Measurements from ENCODE around the gene GRAMD1A. TPM values are rescaled to one million over a fixed set of nuclear protein-coding genes. Genes with fewer than 3 reads are reported as not detected.
A peak's percentile ranks its signal among the peaks of the same experiment; 100 is the strongest.
"Not testable (repeated sequence)": the region's sequence is repeated elsewhere in the genome, so short reads cannot be mapped to it uniquely, and the experiment has no call there.

The GRAMD1A gene
- total RNA-seq, 2 experiments from 2014 or later: 106 to 114 TPM

GRCh38 chr19:34965505-34965904 lies 34.6 kb upstream of the GRAMD1A start:
- H3K27me3 Mint-ChIP-seq, POLR2A ChIA-PET, DNase-seq, H3K27ac Mint-ChIP-seq: not testable (repeated sequence)
- Mint-ChIP-seq H3K4me1 (peaks cover 35% of the 10 kb centered on the region), H3K9me3 (peaks cover 56% of the 10 kb centered on the region), H3K4me3 (peak overlapping the region; percentile 37), H3K36me3 (ENCODE audit: low read depth) (peaks cover 38% of the 10 kb centered on the region)
- CTCF ChIA-PET: interaction anchor here (1.2 kb wide), 1 partner anchor 17 kb away, joined by 3 read pairs; no protein-coding TSS in a partner anchor

DNA sequence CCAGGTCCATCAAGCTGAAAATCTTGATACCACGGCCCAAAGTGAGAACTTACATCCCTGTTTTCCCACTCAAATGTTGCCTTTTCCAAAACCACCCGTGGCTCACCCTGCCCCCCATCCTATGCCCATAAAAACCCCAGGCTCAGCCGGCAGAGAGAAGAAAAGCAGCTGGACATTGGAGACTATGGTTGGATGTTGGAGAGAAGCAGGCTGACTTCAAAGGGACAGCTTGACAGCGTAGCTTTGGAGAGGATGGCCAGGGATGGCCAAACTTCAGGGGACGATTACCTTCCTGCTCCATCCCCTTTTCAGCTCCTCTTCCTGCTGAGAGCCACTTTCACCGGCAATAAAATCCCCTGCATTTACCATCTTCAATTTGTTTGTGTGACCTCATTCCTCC lies 32.6 kb upstream of the GRAMD1A start:
- Mint-ChIP-seq H3K9me3 (peaks cover 38% of the 10 kb centered on the region), H3K4me3 (no peak overlapping the region), H3K36me3 (ENCODE audit: low read depth) (peaks cover 17% of the 10 kb centered on the region), H3K4me1 (peaks cover 19% of the 10 kb centered on the region), H3K27ac (peak overlapping the region; percentile 57), H3K27me3 (no peaks in the 10 kb centered on the region)
- ChIA-PET POLR2A (no interaction called here), CTCF (interaction anchor here (0.8 to 1.3 kb wide), 3 partner anchors 9 to 46 kb away, joined by 3 read pairs; no protein-coding TSS in a partner anchor)
- no peak for DNase-seq

- H3K27me3 Mint-ChIP-seq: no peaks in the 10 kb centered on the region
- no peak overlapping the region for H3K4me3 Mint-ChIP-seq
- no peak overlapping the region for H3K27ac Mint-ChIP-seq
- ChIA-PET POLR2A (no interaction called here), CTCF (no interaction called here)
- peaks cover 9% of the 10 kb centered on the region for H3K36me3 Mint-ChIP-seq (ENCODE audit: low read depth)
- DNase-seq: no peak
- peaks cover 31% of the 10 kb centered on the region for H3K9me3 Mint-ChIP-seq
- peaks cover 22% of the 10 kb centered on the region for H3K4me1 Mint-ChIP-seq
These were observed 30.4 kb upstream of the GRAMD1A start for GRCh38 chr19:34969721-34970120.

DNA sequence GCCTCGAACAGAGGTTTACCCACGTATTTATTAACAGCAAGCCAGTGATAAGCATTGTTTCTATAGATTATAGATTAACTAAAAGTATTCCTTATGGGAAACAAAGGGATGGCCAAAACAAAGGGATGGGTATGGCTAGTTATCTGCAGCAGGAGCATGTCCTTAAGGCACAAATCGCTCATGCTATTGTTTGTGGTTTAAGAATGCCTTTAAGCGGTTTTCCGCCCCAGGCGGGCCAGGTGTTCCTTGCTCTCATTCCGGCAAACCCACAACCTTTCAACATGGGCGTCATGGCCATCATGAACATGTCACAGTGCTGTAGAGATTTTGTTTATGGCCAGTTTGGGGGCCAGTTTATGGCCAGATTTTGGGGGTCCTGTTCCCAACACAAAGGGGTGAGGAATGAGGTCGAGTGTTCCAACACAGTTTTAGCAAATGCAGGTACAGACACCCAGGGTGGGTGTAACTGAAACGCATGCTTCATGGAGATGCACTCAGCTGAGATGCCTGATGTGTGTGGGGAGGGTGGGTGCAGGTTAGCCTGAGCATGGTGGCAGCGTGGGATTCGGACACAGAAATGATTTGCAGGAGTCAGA lies 29.8 kb upstream of the GRAMD1A start:
- Mint-ChIP-seq H3K9me3 (peaks cover 31% of the 10 kb centered on the region), H3K4me1 (peaks cover 25% of the 10 kb centered on the region)
- H3K27ac Mint-ChIP-seq; H3K36me3 Mint-ChIP-seq (ENCODE audit: low read depth); CTCF ChIA-PET; DNase-seq; H3K27me3 Mint-ChIP-seq; H3K4me3 Mint-ChIP-seq; POLR2A ChIA-PET: not testable (repeated sequence)

DNA sequence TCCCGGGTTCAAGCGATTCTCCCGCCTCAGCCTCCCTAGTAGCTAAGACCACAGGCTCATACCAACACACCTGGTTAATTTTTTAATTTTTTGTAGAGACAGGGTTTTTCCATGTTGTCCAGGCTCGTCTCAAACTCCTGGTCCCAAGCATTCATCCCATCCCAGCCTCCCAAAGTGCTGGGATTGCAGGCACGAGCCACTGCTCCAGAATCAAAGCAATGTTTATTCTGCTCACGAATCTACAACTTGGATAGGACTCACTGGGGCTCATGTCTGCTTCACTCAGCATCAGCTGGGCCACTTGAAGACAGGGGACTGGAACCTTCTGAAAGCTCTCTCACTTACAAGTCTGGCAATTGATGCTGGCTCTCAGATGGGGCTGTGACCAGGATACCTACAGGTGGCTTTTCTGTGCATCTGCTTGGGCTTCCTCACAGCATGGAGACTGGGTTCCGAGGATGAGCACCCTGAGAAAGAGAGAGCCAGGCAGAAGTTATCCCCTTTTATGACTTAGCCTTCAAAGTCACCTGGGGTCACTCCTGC lies 27.9 kb upstream of the GRAMD1A start:
- POLR2A ChIA-PET: no interaction called here
- Mint-ChIP-seq H3K27ac (no peak overlapping the region), H3K27me3 (no peaks in the 10 kb centered on the region), H3K4me1 (peaks cover 23% of the 10 kb centered on the region), H3K9me3 (peaks cover 28% of the 10 kb centered on the region), H3K36me3 (ENCODE audit: low read depth) (peaks cover 8% of the 10 kb centered on the region), H3K4me3 (no peak overlapping the region)
- DNase-seq: no peak
- CTCF ChIA-PET: interaction anchor here (0.6 to 2.7 kb wide), 7 partner anchors 12 to 562 kb away, joined by 3 to 14 read pairs (median 4); partner anchors contain the start of gene GRAMD1A

- Mint-ChIP-seq H3K36me3 (ENCODE audit: low read depth) (peaks cover 8% of the 10 kb centered on the region), H3K27me3 (no peaks in the 10 kb centered on the region), H3K27ac (no peak overlapping the region), H3K4me3 (no peak overlapping the region), H3K4me1 (peaks cover 23% of the 10 kb centered on the region), H3K9me3 (peaks cover 16% of the 10 kb centered on the region)
- DNase-seq: no peak
- ChIA-PET POLR2A (no interaction called here), CTCF (interaction anchor here (1.3 to 2.7 kb wide), 3 partner anchors 14 to 26 kb away, joined by 3 to 14 read pairs (median 4); partner anchors contain the start of gene GRAMD1A)
These were observed 25.5 kb upstream of the GRAMD1A start for GRCh38 chr19:34974646-34975045.

DNA sequence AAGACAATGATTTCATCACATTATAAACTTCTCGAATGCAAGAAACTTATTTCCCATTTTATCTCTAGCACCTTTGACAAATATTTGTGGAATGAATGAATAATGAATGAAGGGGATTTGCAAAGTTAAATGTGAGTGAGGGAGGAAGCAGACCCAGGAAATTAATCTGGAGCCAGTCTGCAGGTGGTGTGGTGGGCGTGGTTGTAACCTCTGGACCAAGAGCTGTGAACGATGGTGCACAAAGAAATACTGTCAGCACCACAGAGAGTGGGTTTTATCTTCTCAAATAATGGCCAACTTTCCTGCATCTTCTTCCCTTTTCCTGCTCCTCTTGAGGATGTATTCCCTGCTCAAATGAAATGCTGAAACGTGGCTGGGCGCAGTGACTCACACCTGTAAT lies 25.1 kb upstream of the GRAMD1A start:
- peaks cover 16% of the 10 kb centered on the region for H3K9me3 Mint-ChIP-seq
- H3K27ac Mint-ChIP-seq: no peak overlapping the region
- ChIA-PET CTCF (interaction anchor here (1.3 to 2.7 kb wide), 2 partner anchors 20 to 26 kb away, joined by 4 to 14 read pairs; partner anchors contain the start of gene GRAMD1A), POLR2A (no interaction called here)
- no peaks in the 10 kb centered on the region for H3K27me3 Mint-ChIP-seq
- peaks cover 23% of the 10 kb centered on the region for H3K4me1 Mint-ChIP-seq
- H3K4me3 Mint-ChIP-seq: no peak overlapping the region
- peaks cover 8% of the 10 kb centered on the region for H3K36me3 Mint-ChIP-seq (ENCODE audit: low read depth)
- DNase-seq: no peak

- Mint-ChIP-seq H3K36me3 (ENCODE audit: low read depth) (peaks cover 8% of the 10 kb centered on the region), H3K27me3 (no peaks in the 10 kb centered on the region), H3K27ac (no peak overlapping the region), H3K9me3 (peaks cover 16% of the 10 kb centered on the region), H3K4me3 (no peak overlapping the region), H3K4me1 (peaks cover 23% of the 10 kb centered on the region)
- CTCF ChIA-PET: no interaction called here
- no peak for DNase-seq
- POLR2A ChIA-PET: no interaction called here
These were observed 23.5 kb upstream of the GRAMD1A start for GRCh38 chr19:34976611-34977010.

DNA sequence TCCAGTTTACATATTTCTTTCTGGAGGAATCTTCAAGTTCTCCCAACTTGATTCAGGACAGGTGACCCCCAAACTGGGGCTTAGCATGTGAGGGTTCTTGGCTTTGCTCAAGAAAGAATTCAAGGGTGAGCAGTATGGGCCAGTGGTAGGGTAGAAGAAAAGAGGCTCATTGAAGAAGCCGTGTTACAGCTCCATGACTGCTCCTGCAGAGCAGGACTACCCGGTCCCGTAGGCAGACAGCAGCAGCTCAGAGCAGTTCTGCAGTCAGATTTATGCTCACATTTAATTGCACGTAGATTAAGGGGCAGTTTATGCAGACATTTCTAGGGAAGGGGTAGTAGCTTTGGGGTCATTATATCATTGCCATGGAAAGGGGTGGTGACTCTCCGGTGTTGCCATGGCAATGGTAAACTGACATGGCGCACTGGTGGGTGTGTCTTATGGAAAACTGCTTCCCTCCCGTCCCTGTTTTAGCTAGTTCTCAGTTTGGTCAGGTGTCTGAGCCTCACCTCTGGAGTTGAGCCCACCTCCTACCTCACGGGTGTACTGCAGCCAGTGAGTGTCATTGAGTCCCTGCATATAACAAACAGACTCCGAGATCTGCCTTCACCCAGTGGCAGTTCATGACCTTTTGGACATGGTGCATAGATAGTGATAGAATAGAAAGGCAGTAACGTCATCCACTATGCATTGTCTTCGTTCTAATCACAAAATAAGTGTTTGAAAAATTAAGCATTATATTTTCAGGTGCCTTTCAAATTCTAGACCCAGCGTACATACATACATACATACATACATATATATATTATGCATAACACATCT lies 20.1 kb upstream of the GRAMD1A start:
- Mint-ChIP-seq H3K27ac (no peak overlapping the region), H3K4me1 (peaks cover 4% of the 10 kb centered on the region), H3K27me3 (peaks cover 2% of the 10 kb centered on the region), H3K4me3 (no peak overlapping the region), H3K9me3 (peaks cover 15% of the 10 kb centered on the region), H3K36me3 (ENCODE audit: low read depth) (peaks cover 8% of the 10 kb centered on the region)
- ChIA-PET POLR2A (no interaction called here), CTCF (interaction anchor here (0.5 to 1.6 kb wide), 5 partner anchors 10 to 135 kb away, joined by 3 to 7 read pairs (median 3); no protein-coding TSS in a partner anchor)
- no peak for DNase-seq

DNA sequence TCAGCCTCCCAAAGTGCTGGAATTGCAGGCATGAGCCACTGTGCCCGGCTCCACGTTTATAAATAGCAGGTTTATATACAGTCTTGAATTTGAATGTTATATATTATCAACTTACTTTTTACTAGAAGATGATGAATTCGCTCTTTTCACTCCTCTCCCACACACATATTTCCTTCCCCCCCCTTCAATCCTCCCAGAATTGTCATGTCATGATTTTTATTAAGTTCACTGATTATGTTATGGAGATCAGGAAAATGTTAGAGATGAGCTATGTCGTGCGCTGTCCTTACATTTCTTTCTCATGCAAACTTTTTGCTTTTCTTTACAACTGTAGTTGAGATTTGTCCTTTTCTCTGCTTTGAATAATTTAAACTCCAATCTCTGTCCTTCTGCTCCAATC lies 17.8 kb upstream of the GRAMD1A start:
- ChIA-PET POLR2A (no interaction called here), CTCF (no interaction called here)
- Mint-ChIP-seq H3K27me3 (peaks cover 2% of the 10 kb centered on the region), H3K27ac (no peak overlapping the region), H3K9me3 (peaks cover 6% of the 10 kb centered on the region), H3K36me3 (ENCODE audit: low read depth) (peaks cover 2% of the 10 kb centered on the region), H3K4me3 (no peak overlapping the region), H3K4me1 (peaks cover 10% of the 10 kb centered on the region)
- DNase-seq: no peak

DNA sequence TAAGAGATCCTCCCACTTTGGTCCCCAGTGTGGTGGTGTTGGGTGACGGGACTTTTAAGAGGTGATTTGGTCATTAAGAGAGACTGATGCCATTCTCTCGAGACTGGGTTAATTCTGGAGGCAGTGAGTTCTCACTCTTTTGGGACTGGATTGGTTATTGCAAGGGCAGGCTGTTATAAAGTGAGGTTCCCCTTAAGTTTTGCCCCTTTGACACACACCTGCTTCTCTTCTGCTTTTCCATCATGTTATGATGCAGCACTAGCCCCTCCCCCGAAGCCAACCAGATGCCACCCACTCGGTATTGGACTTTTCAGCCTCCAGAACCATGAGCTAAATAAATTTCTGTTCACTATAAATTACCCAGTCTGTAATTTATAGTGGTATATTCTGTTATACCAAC lies 16.3 kb upstream of the GRAMD1A start:
- ChIA-PET CTCF (no interaction called here), POLR2A (no interaction called here)
- peaks cover 10% of the 10 kb centered on the region for H3K4me1 Mint-ChIP-seq
- no peak for DNase-seq
- H3K4me3 Mint-ChIP-seq: no peak overlapping the region
- peaks cover 2% of the 10 kb centered on the region for H3K27me3 Mint-ChIP-seq
- H3K27ac Mint-ChIP-seq: no peak overlapping the region
- peaks cover 6% of the 10 kb centered on the region for H3K9me3 Mint-ChIP-seq
- H3K36me3 Mint-ChIP-seq (ENCODE audit: low read depth): peaks cover 2% of the 10 kb centered on the region

DNA sequence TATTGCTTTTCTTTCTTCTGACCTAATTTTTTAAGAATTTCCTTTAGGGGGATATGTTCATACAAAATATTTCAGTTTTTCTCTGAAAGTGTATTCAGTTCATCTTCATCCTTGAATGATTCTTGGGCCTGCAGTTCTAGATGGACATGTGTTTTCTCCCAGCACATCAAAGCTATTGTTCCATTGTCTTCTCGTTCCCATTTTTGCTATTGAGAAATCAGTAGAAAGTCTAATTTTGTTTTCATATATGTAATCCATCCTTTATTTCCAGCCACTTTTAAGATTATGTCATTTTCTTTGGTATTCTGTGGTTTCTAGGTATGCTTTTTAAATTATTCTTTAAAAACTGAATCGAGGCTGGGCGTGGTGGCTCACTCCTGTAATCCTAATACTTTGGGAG lies 15.8 kb upstream of the GRAMD1A start:
- CTCF ChIA-PET: no interaction called here
- POLR2A ChIA-PET: no interaction called here
- Mint-ChIP-seq H3K27ac (no peak overlapping the region), H3K27me3 (peaks cover 2% of the 10 kb centered on the region), H3K4me1 (peaks cover 11% of the 10 kb centered on the region), H3K9me3 (peaks cover 6% of the 10 kb centered on the region), H3K36me3 (ENCODE audit: low read depth) (peaks cover 2% of the 10 kb centered on the region), H3K4me3 (no peak overlapping the region)
- no peak for DNase-seq

All from activated CD4-positive, alpha-beta T cell treated with anti-CD3 and anti-CD28 coated beads, Interleukin-2, amount 10 ng/mL, durations not matched to agents 7 days and 5 days (primary cell).